HL-60/S4 (cell line): Measurements from ENCODE around the gene CCL14.

Source experiments
- in situ Hi-C: fragments of 300-500 bp; cut with MboI; formaldehyde crosslinking; loops from 2 replicates; pipeline ENCODE4 v1.14.3; 2022; ENCODE audit warnings: low sequenced_read_pairs

The CCL14 gene

GRCh38 chr17:35991075-35991474 is 4.5 kb upstream of the CCL14 start:
- in situ Hi-C loops: no loop called here

- in situ Hi-C loops: no loop called here
These were observed 1.6 kb upstream of the CCL14 start for GRCh38 chr17:35988164-35988563.

- in situ Hi-C loops: no loop called here
These were observed 2.4 kb downstream of the CCL14 start for GRCh38 chr17:35984140-35984539.

GRCh38 chr17:35982409-35983191 is 3.9 kb downstream of the CCL14 start:
- in situ Hi-C loops: no loop called here

- in situ Hi-C loops: no loop called here
These were observed 4.6 kb downstream of the CCL14 start for GRCh38 chr17:35981908-35982330.

GRCh38 chr17:35981246-35981645 is 5.3 kb downstream of the CCL14 start, which contains the start of gene CCL16:
Gene CCL16, minus strand, starts transcription at chr17:35981497. Its CDS starts 77 bp downstream, at chr17:35981420.
- in situ Hi-C loops: no loop called here

- in situ Hi-C loops: loop anchor here (5.0 to 10.0 kb wide), 2 partner anchors 96 to 169 kb away; no protein-coding TSS in a partner anchor
These were observed 8.2 kb downstream of the CCL14 start for GRCh38 chr17:35978346-35978745.

GRCh38 chr17:35977509-35977908 is 9.0 kb downstream of the CCL14 start:
- in situ Hi-C loops: loop anchor here (5.0 to 10.0 kb wide), 2 partner anchors 97 to 170 kb away; no protein-coding TSS in a partner anchor

GRCh38 chr17:35973333-35974260 is 12.9 kb downstream of the CCL14 start:
- in situ Hi-C loops: loop anchor here (10.0 to 25.0 kb wide), 2 partner anchors 101 to 514 kb away; partner anchors contain the start of gene ZNHIT3

- in situ Hi-C loops: loop anchor here (10.0 to 25.0 kb wide), 2 partner anchors 102 to 514 kb away; partner anchors contain the start of gene ZNHIT3
These were observed 13.6 kb downstream of the CCL14 start for GRCh38 chr17:35972945-35973332.

- in situ Hi-C loops: loop anchor here (10.0 to 25.0 kb wide), 2 partner anchors 102 to 515 kb away; partner anchors contain the start of gene ZNHIT3
These were observed 14.0 kb downstream of the CCL14 start for GRCh38 chr17:35972535-35972934.

GRCh38 chr17:35972066-35972465 is 14.5 kb downstream of the CCL14 start:
- in situ Hi-C loops: loop anchor here (10.0 to 25.0 kb wide), 2 partner anchors 103 to 515 kb away; partner anchors contain the start of gene ZNHIT3

GRCh38 chr17:35969558-35970380 is 16.8 kb downstream of the CCL14 start:
- in situ Hi-C loops: loop anchor here (10.0 to 25.0 kb wide), 2 partner anchors 105 to 518 kb away; partner anchors contain the start of gene ZNHIT3

GRCh38 chr17:35968520-35969054 is 17.9 kb downstream of the CCL14 start:
- in situ Hi-C loops: loop anchor here (25.0 kb wide), 1 partner anchor 519 kb away; the partner anchor contains the start of gene ZNHIT3

GRCh38 chr17:35965272-35965671 is 21.3 kb downstream of the CCL14 start:
- in situ Hi-C loops: loop anchor here (25.0 kb wide), 1 partner anchor 522 kb away; the partner anchor contains the start of gene ZNHIT3

- in situ Hi-C loops: loop anchor here (25.0 kb wide), 1 partner anchor 524 kb away; the partner anchor contains the start of gene ZNHIT3
These were observed 22.9 kb downstream of the CCL14 start for GRCh38 chr17:35963663-35964062.

GRCh38 chr17:35953720-35954119 is 32.8 kb downstream of the CCL14 start:
- in situ Hi-C loops: loop anchor here (25.0 kb wide), 1 partner anchor 534 kb away; the partner anchor contains the start of gene ZNHIT3

- in situ Hi-C loops: no loop called here
These were observed 37.1 kb downstream of the CCL14 start for GRCh38 chr17:35949401-35949800.

- in situ Hi-C loops: no loop called here
These were observed 38.4 kb downstream of the CCL14 start for GRCh38 chr17:35948092-35948491.
